Kidney capillary endothelial cell (primary cell): ENCODE measurements around the gene GRAMD1C.
A peak's percentile ranks its signal among the peaks of the same experiment; 100 is the strongest.

Source experiments
- DNase-seq: peaks from one replicate; pipeline ENCODE4 v3.0.0-alpha.2; 2018; ENCODE audit warnings: low spot score

GRAMD1C gene

GRCh38 chr3:113852506-113852905, 13.9 kb downstream of the GRAMD1C start:
- DNase-seq: no peak

DNA sequence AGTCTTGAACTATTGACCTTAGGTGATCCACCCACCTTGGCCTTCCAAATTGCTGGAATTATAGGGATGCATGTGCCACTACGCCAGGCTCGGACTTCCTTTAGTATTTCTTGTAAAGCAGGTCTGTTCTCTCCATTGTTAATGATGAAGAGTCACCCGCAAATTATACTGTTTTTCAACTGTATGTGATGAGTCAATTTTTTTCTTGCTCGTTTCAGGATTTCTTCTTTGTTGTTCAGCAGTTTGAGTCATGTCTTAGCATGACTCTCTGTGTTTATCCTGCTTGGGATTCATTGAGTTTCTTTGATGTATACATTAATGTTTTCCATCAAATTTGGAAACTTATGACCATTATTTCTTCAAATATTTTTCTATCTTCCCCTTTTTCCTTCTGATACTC, 28.9 kb downstream of the GRAMD1C start:
- peak; percentile 53 for DNase-seq

DNA sequence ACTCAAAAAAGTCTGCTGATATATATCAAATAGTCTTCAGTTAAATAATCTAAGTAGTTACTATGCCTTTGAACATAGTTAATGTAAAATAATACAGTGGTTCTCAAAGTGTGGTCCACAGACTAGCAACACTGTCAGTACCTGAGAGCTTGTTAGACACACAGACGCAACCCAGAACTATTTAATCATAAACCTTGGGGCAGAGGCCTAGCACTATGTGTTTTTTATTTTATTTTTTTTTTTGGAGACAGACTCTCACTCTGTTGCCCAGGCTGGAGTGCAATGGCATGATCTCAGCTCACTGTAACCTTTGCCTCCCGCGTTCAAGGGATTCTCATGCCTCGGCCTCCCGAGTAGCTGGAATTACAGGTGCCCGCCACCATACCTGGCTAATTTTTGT, 34.7 kb downstream of the GRAMD1C start:
- no peak for DNase-seq

- no peak for DNase-seq
Measured at GRCh38 chr3:113873814-113874526, 35.4 kb downstream of the GRAMD1C start.

DNA sequence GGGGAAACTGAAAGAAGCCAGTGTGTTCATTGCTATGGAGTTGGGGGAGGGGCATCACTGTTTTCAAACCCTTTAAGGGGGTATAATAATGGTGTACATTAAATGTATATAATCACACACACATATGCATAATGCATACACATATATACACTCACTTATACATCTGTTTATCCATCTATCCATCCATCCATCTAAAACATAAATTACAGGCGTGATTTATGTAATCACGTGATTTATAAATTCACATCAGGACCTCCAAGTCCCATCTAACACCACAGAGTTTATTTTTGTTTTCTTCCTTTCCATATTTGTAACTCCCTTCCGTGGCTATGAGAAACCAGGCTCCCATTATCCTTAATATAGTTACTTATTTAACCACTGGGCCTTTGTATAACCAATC, 39.8 kb downstream of the GRAMD1C start:
- no peak for DNase-seq

DNA sequence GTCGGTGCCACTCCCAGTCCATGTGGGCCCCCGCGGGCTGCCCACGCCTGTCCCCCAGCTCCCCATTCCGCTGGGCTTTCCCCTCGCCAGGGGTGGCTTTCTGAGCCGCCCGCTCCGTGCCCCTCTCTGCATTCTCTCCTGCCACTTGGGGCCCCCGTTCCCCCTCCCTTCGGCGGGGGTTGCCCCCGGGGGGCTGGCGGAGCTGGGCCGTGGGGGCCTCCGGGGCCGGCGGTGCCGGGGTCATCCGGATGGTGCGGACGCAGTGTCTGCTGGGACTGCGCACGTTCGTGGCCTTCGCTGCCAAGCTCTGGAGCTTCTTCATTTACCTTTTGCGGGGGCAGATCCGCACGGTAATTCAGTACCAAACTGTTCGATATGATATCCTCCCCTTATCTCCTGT, 46.5 kb downstream of the GRAMD1C start:
- DNase-seq: no peak

GRCh38 chr3:113890256-113890900, 51.8 kb downstream of the GRAMD1C start:
- no peak for DNase-seq

- no peak for DNase-seq
Measured at GRCh38 chr3:113894927-113895326, 56.3 kb downstream of the GRAMD1C start.

GRCh38 chr3:113895964-113896363, 57.4 kb downstream of the GRAMD1C start:
- DNase-seq: no peak

DNA sequence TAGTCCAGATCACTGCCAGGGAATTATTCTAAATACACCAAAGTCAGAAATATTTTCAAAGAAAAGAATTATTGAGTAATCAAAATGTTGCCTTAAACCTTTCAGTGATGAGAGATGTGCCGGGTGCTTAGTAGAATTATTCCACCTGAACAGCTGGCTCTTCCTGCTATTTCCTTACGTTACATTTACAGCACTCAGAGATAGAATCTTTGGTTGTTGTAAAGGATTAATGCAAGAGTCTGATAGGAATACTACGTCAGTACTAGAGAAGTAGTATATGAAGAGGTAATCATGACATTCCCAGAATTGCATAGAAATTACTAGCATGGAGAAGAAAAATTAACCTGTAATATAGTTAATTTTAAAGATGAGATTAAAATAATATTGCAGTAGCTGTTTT, 58.3 kb downstream of the GRAMD1C start:
- no peak for DNase-seq

DNA sequence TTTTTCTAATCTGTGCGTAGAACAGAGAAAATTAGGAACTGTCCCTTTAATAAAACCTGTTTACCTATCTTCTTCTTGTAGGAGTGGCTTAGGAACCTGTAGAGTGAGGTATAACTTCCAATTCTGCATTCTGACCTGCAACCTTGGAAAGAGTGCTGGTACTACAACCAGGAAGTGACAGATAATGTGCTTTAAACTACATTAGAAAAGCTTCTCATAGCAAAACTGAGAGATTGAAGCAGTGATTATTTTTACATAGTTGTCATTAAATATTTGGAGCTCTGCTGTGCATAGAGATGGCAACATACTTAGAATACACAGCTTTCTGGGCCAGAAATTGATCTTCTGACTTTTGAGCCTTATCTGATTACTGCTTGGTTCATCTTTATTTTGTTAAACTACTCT, 58.8 kb downstream of the GRAMD1C start:
- DNase-seq: no peak

GRCh38 chr3:113898892-113899291, 60.3 kb downstream of the GRAMD1C start:
- no peak for DNase-seq

DNA sequence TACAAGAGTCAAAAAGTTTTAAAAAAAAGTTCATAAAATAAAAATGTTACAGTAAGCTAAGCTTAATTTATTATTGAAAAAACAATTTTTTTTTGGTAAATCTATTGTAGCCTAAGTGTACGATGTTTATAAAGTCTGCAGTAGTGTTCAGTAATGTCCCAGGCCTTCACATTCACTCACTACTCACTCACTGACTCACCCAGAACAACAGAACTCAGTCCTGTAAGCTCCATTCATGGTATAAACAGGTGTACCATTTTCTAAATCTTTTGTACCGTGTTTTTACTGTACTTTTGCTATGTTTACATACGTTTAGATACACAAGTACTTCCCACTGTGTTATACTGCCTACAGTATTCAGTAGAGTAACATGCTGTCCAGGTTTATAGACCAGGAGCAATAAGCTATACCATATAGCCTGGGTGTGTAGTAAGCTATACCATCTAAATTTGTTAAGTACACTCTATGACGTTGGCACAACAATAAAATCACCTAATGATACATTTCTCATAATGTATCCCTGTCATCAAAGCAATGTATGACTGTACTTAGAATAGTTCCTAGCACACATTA, 68.1 kb downstream of the GRAMD1C start:
- no peak for DNase-seq

- no peak for DNase-seq
Measured at GRCh38 chr3:113908133-113908532, 69.5 kb downstream of the GRAMD1C start.

GRCh38 chr3:113910966-113911365, 72.4 kb downstream of the GRAMD1C start:
- DNase-seq: no peak

DNA sequence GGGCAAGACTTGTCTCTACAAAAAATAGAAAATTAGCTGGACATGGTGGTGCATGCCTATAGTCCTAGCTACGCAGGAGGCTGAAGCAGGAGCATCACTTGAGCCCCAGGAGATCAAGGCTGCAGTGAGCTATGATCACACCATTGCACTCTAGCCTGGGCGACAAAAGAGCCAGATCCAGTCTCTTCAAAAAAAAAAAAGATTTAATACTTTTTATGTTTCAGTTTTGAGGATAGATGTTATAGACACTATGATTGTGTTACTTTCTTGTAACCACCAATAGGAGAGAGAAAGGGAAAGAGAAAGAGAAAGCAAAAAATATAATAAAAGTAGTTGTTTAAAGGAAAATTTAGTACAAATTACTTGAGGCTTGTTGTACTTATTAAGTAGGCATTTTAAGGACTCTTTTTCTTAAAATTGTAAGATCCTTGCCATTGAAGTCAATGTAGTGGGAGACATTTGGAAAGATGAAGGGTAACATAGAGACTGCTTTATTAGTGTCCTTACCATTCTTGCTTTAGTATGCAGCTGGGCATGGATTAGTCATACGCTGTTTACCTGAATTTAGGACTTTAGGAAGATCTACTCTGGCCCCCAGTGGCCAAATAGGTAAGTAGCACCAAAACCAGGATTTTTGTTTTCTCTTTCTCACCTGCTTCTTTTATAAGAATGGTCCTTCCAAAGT, 74.1 kb downstream of the GRAMD1C start:
- DNase-seq: peak; percentile 19

DNA sequence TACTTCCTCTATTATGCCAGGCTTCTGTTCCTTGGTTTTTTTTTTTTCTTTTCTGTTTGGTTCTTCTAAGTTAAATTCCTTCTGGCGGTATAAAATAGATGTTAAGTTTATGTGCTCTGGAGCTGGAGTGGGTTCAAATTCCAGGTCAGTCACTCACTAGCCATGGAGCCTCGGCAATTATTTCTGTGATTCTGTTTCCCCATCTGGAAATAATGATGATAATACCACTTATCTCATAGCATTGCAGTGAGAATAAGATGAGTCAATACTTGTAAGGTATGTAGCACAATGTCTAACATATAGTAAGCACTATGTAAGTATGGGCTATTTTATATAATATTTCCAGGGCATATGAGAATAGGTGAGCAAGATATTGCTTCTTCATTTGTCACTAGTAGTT, 76.1 kb downstream of the GRAMD1C start:
- no peak for DNase-seq

DNA sequence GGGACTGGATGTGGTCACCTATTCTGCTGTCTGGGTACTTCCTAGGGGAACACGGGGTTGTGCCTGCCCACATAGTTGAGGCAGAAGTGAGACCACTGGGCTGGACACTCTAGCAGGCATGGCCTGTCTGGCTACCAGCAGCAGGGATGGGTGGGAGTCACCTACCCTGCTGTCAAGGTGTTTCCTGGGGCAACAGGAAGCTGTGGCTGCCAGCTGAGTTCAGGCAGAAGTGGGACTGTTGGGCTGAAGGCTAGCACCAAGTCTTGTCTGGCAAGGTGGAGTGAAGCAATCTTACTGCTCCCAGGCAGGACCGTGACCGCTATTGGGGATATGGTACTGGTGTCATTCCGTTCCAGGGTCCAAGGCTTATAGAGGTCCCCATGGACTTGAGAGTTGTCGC, 89.0 kb downstream of the GRAMD1C start:
- no peak for DNase-seq

DNA sequence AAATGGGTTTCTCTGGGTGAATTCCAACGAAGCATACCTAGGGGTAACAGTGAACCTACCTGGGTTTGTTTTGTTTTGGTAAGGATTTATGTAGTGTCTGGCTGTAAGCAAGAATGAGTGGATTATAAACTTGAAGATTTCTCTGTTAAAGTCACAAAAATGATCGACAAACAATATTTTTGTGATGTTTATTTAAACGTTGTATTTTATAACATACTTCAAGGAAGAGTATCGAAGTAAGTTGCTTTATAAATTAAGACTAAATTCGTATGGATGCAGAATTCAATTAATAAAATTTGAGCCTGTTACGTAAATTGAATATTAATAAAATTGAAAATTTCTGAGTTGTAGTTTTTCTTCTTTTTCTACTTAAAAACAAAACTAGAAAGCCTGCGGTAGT, 108.2 kb downstream of the GRAMD1C start:
- no peak for DNase-seq

DNA sequence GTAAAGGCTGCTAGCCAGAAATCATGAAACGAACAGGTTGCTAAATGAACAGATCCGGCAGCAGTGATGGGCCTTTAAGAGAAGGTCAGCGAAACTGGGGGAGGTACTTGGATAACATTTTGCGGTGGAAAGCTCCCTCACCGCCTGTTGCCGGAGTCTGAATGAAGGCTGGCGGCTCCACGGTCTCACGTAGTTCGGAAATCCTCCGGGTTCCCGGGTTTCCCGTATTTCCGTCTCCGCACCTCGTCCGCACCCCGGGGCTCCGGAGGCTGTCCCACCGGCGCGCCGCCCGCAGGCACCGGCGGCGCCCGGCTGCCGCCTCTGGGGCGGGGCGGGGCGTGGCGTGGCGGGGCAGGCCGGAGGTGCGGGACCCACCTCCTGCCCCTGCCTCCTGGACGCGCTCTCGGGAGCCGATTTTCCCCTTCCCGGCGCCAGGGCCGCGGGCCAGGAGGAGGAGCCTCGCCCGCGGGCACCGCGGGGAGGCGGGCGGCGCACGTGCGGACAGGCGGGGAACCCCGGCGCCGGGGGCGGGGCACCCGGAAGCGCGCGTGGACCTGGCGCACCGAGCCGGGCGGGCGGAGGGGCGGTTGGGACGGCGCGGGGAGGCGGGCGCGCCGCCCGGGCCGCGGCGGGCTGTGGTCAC, 108.9 kb downstream of the GRAMD1C start, which contains the start of gene ZDHHC23:
Gene ZDHHC23 (plus strand): TSS at position 642 of the 643 bp plus-strand sequence. CDS start 790 bp downstream, outside the sequence.
- DNase-seq: peak; percentile 60

GRCh38 chr3:113948015-113948917, 109.7 kb downstream of the GRAMD1C start:
- DNase-seq: no peak
